Transverse colon (tissue), 4 donors: ENCODE measurements around the gene HCAR2.

Experiments
- EP300 ChIP-seq: sonication (generic); formaldehyde crosslinking; IDR thresholded peaks from one replicate; pipeline ENCODE4 v1.6.1; 2017; ENCODE audit warnings: antibody characterized with exemption, low read depth
- POLR2A ChIP-seq: fragments of 450-650 bp; IDR thresholded peaks from one replicate; pipeline ENCODE4 v1.6.1; 2016; ENCODE audit warnings: antibody characterized with exemption, mild to moderate bottlenecking, moderate library complexity
- POLR2AphosphoS5 ChIP-seq, 3 donors: sonication (generic); formaldehyde crosslinking; IDR thresholded peaks; one replicate each; pipeline ENCODE4 v1.6.1; 2016; ENCODE audit warnings: antibody characterized with exemption in 3 of 3
- TF ChIP-seq, protein P1 (sequence below), 5 experiments: fragments of 200-600 bp in 3 of 5; fragments of 450-650 bp in 2 of 5; sonication (generic) in 3 of 5; IDR thresholded peaks; 1 replicate in 2 of 5; 2 replicates in 3 of 5; pipeline ENCODE4 v1.5.1; 2016 to 2017; ENCODE audit warnings: antibody characterized with exemption in 5 of 5, inconsistent platforms in 3 of 5, mild to moderate bottlenecking in 2 of 5, moderate library complexity in 1 of 5

DNA sequence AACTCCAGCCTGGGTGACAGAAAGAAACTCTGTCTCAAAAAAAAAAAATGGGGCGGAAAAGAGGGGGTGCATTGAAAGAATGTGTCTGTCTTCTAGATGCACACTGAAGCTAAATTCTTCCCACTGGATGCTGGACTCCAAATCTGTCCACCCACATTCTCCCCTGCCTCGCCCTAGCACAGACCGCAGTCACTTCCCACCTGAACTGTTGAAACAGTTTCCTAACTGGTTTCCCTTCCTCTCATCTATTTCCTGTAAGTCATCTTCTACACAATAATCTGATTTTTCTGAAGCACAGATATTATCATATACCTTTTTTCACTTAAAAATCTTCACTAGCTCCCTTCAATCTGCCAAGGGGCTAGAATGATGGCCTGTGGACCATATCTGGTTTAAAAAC, 29.0 kb upstream of the HCAR2 start:
- TF ChIP-seq POLR2AphosphoS5 (IDR thresholded peaks at IDR 0.05) (no peak), EP300 (no peak), POLR2A (no peak)
- TF ChIP-seq, protein P1, sequence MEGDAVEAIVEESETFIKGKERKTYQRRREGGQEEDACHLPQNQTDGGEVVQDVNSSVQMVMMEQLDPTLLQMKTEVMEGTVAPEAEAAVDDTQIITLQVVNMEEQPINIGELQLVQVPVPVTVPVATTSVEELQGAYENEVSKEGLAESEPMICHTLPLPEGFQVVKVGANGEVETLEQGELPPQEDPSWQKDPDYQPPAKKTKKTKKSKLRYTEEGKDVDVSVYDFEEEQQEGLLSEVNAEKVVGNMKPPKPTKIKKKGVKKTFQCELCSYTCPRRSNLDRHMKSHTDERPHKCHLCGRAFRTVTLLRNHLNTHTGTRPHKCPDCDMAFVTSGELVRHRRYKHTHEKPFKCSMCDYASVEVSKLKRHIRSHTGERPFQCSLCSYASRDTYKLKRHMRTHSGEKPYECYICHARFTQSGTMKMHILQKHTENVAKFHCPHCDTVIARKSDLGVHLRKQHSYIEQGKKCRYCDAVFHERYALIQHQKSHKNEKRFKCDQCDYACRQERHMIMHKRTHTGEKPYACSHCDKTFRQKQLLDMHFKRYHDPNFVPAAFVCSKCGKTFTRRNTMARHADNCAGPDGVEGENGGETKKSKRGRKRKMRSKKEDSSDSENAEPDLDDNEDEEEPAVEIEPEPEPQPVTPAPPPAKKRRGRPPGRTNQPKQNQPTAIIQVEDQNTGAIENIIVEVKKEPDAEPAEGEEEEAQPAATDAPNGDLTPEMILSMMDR (IDR thresholded peaks at IDR 0.05): no peak
